Measurements from ENCODE around the gene SOX13.

SOX13 gene

DNA sequence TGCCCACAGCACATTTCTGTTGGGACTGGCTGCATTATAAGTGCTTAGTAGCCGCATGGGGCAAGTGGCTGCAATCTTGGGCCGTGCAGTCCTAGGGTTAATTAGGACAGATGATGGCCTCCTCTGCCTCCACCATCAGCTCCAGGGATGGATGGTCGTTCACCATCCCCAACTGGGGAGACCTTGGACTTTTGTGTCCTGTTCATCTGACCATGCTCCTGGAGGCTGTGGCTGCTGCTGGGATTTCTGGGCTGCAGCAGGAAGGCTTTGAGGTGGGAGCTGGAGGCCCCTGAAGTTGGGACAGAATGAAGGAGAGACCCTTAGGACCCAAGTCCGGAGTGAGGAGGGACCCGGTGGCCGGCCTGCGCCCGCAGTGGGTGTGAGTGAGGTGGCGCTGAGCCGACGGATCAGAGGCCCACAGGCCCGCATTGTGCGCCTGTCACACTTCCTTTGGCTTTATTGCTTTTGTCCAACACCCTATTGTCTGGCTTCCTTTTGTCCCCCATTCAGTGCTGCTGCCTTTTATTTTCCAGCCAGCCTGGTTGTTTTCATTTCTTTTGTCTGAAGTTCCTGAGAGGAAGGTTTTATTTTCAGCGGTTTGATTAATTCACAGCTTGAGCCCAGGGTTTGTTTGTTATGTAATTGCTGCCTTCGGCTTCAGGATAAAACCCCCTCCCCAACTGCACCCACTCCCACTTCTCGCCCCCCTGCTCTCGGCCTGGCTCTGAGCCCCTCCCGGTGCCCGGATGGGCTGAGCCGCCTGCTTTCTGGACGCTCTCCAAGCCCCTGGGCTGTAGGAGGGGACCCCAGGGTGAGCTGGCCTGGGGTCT lies 35.6 kb downstream of the SOX13 start:
- no peak for DNase-seq (ENCODE audit: low read depth)

DNA sequence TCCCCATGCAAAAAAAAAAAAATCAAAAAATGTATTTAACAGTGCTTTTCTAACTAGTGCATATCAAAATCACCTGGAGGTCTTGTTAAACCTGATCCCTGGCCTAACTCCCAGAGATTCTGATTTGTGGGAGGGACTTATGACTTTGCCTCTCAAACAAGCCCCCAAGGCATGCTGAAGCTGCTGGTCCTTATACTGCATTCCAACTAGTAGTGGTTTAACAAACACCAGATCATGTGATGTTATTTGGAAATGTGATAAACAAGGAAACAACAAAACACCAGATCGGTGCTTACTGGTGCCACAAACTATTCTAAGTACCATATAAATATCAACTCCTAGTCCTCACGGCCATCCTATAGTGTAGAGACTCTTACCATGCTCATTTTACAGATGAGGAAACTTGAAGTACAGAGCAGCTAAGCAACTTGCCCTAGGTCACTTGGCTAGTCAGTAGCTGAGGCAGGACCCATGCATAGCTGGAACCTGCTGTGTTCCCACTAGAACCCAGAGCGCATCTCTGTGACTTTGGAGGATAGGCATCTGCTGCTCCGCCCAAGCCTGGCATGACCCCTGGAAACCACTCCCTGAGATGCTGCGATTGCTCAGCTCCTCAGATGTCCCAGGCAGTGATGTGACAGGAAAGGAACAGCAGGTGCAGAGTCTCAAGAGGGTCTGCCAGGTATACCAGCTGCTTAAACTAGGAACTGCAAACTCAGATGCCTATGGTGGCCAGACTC lies 38.1 kb downstream of the SOX13 start:
- DNase-seq (ENCODE audit: low read depth), result no peak

DNA sequence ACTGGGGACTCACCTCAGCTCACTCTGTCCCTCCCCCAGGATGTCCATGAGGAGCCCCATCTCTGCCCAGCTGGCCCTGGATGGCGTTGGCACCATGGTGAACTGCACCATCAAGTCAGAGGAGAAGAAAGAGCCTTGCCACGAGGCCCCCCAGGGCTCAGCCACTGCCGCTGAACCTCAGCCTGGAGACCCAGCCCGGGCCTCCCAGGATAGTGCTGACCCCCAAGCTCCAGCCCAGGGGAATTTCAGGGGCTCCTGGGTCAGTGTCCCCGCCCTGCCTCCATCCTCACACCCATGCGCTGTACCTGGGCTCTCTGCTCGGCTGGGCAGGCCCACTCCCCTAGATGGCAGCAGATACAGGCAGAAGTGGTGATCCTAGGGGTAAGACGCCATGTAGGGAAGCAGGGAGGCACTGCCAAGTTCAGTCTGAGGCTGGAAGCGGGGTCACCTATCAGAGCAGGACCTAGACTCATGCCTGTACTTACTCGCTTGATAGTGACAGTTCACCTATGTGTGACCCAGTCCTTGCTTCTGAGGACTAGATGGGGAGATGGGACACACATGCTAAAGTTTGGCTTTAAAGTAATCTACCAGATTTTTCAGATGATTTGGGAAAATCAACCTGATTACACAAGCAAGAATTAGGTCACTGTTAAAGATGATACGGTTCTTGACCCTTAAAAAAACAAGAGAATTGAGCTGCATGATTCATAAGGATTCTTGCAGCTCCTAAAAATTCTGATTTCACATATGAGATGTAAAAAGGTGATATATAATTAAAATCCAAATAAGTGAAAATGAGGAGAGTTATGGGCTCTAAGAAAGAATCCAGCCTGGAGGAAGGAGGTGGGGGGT lies 40.2 kb downstream of the SOX13 start:
- no peak for DNase-seq (ENCODE audit: low read depth)

DNA sequence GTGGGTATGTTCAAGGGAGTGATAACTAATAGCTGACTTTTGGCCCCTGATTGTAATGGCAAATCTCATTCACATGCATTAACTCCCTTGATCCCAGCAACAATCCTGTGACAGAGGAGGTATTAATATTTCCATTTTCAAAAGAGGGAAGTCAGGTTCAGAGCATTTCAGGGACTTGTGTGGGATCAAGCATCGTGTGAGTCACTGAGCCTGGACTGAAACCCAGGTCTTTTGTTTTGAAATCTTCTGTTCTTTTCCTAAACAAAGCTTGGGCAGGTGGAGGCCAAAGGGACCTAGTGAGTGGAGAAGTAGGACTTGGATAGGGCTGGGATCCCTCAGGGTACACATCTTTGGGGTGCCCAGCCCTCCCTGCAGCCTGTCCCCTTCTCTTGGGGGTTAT lies 41.0 kb downstream of the SOX13 start:
- DNase-seq (ENCODE audit: low read depth), result no peak

DNA sequence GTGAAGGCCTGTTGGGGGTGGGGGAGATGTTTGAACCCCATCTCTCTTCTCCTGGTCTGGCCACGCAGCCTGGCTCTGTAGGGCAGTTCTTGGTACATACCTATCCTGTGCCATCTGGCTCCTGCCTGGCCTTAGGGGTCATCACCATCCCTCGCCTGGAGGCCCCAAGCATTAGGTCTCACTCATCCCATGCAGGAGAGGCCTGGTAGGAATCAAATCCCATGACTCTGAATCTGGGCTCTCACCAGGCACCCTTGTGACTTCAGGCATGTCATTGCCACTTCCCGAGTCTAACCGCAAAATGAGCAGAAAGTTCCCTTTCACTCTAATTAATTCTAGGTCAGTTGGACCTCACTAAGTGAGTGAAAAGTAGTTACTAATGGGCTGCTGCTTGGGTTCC lies 41.7 kb downstream of the SOX13 start:
- no peak for DNase-seq (ENCODE audit: low read depth)

DNA sequence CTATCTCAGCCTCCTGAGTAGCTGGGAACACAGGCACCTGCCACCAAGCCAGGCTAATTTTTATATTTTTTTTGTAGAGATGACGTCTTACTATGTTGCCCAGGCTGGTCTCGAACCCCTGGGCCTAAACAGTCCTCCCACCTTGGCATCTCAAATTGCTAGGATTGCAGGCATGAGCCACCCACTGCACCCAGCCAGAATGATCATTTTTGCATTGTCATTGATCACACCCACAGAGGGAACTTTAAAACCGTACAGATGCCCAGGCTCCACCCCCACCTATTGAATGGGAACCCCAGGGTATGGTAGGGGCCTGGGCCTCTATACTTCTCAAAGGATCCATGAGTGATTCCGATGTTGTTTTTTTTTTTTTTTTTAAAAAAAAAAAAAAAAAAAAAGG lies 42.2 kb downstream of the SOX13 start:
- DNase-seq (ENCODE audit: low read depth), result no peak

DNA sequence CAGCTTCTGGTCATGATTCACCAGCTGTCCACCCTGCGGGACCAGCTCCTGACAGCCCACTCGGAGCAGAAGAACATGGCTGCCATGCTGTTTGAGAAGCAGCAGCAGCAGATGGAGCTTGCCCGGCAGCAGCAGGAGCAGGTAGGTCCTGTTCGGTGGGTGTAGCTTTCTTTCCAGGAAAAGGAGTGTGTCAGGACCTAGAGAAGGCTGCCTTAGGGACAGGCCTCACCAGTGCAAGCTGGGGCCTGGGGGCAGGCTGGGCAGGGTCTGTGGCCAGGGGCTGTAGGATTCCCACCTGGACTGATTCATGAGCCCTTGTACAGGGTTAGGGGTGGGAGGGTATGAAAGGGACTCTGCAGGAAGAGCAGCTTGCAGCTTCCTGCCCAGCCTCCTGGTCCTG lies 43.6 kb downstream of the SOX13 start:
- DNase-seq (ENCODE audit: low read depth), result no peak

DNA sequence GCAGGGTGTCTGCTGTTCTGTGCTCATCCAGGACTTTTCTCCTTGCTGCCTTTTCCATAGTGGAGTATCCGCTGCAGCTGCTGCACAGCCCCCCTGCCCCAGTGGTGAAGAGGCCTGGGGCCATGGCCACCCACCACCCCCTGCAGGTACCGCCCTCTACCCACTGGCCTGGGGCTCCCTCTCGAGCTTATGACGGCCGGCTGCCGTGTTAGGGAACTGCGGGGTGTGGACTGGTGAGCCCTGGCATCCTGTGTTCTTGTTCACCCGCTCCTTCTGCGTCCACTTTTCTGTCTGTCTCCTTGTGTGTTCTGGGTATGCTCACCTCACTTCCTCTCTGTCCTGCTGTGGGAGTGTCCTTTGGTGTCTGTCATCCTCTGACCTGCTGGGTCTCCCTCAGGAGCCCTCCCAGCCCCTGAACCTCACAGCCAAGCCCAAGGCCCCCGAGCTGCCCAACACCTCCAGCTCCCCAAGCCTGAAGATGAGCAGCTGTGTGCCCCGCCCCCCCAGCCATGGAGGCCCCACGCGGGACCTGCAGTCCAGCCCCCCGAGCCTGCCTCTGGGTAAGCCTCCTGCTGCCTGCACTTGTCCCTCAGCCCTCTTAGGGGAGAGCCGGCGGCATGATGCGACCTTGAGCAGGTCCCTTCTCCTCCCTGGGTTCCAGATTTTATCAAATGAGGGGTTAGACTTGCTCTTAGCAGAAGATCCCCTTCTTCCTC lies 49.1 kb downstream of the SOX13 start:
- DNase-seq (ENCODE audit: low read depth), result no peak

DNA sequence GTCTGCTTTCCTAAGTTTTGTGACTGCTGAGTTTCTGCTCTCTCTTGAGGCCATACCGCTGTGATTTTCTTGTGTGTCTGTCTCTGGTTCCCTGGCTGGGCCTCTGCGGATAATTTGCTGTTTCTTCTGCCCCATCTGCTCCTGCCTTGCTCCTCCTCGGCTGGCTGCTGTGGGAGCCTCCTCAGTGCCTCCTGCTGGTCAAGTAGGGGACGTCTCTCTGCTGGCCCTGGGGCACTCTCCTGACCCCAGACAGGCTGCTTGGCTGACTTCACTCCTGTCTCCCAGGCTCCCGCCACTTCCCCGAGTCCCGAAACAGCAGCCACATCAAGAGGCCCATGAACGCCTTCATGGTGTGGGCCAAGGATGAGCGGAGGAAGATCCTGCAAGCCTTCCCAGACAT lies 50.5 kb downstream of the SOX13 start:
- DNase-seq (ENCODE audit: low read depth), result peak; percentile 31

DNA sequence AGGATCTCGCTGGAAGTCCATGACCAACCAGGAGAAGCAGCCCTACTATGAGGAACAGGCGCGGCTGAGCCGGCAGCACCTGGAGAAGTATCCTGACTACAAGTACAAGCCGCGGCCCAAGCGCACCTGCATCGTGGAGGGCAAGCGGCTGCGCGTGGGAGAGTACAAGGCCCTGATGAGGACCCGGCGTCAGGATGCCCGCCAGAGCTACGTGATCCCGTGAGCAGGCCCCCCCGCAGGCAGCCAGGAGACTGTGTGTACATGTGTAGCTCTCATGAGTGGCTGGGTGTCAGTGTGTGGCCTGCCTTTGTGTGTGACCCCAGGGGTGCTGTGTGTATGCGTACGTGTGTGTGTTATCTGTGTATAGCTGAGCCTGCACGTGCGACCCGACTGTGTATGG lies 51.7 kb downstream of the SOX13 start:
- no peak for DNase-seq (ENCODE audit: low read depth)

DNA sequence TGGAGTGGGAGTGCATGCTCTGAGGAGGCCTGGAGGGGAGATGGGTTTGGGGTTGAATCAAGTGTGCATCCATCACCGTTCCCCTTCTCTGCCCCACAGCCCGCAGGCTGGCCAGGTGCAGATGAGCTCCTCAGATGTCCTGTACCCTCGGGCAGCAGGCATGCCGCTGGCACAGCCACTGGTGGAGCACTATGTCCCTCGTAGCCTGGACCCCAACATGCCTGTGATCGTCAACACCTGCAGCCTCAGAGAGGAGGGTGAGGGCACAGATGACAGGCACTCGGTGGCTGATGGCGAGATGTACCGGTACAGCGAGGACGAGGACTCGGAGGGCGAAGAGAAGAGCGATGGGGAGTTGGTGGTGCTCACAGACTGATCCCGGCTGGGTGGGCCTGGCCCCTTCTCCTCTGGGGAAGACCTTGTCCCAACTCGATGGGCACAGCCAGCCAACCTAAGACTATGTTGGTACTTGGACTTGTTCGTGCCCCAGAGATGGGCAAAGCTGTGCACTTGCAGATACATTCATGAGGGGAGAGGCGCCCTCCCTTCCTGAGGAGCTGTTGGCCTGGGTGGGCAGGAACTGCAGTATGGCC lies 52.9 kb downstream of the SOX13 start:
- DNase-seq (ENCODE audit: low read depth), result no peak

DNA sequence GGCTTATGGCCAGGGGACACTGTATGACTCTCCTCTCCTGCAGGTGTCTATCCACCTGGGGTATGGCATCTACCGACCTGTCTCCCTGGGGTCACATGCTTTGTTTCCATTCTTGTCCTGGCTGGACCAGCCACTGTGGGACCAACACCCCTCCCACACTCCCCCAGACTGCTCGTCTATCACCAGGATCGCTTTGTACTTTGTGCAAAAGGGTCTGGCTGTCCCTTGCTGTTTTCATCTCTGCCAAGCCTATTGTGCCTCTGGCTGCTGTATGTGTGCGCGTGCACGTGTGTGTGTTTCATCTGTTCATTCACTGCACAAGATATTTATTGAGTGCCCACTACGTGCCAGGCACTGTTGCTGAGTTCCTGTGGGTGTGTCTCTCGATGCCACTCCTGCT lies 53.5 kb downstream of the SOX13 start:
- DNase-seq (ENCODE audit: low read depth), result no peak

DNA sequence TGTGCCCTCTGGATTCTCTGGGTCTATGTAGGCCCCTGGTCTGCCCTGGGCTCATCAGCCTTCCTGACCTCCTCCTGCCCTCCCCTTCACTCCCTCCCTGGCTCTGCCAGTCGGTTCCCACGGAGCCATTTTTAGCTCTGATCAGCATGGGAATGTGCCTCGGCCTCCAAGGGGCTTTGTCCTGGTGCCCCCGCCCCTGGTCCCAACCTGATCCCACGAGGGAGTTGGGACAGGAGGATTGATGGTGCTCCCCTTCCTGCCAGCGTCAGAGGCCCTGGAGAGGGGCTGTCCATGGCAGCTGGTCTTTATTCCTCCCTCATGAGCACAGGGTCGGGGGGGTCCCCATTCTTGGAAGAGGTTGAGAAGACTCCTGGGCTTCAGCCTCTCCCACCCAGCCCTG lies 54.0 kb downstream of the SOX13 start:
- no peak for DNase-seq (ENCODE audit: low read depth)

DNA sequence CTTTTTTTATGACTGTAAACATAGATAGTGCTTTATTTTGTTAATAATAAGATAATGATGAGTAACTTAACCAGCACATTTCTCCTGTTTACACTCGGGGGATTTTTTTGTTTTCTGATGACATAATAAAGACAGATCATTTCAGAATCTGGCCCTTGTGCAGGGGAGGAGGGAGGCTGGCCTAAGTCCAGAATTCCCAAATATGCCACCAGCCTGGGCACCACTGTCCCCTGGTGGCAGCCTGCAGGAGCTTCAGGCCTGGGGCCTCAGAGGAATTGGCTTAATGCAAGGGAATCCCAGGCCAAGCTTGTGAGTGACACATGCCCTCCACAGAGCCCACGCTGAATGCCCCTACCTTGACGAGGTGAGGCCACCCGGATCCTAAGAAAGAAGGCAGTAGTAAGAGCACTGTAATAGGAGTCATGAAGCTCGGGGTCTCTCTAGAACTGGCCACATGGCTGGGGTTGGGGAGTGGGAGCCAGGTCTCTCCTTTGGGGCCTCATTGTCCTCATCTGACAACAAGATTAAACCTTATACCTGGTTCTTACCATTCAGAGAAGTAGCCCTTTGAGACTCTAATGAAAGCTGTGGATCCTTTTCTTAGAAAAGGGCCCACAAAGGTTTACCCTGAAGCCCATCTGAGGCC lies 54.8 kb downstream of the SOX13 start:
- peak; percentile 49 for DNase-seq (ENCODE audit: low read depth)

DNA sequence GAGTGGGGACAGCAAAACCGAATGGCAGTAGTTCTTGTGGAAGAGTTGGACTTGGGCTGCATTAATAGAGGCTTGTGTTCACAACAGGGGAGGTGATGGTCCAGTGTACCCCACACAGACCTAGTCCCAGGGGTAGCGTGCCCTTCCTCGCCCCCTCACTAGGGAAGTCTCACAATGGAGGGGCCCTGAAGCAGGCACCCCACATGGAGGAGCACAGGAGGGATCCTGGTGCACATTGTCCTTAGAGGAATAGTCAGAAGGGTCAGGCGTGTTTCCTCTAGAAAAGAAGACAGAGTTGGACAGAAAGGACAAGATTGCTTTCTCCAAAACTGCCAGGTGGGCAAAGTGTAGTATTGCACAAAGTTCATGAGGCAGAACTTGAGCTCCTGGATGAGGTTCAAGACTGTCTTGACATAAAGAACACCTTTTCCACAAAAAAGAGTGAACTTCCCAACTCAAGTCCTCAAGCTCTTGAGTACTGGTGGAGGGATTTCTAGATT lies 55.6 kb downstream of the SOX13 start:
- no peak for DNase-seq (ENCODE audit: low read depth)

DNA sequence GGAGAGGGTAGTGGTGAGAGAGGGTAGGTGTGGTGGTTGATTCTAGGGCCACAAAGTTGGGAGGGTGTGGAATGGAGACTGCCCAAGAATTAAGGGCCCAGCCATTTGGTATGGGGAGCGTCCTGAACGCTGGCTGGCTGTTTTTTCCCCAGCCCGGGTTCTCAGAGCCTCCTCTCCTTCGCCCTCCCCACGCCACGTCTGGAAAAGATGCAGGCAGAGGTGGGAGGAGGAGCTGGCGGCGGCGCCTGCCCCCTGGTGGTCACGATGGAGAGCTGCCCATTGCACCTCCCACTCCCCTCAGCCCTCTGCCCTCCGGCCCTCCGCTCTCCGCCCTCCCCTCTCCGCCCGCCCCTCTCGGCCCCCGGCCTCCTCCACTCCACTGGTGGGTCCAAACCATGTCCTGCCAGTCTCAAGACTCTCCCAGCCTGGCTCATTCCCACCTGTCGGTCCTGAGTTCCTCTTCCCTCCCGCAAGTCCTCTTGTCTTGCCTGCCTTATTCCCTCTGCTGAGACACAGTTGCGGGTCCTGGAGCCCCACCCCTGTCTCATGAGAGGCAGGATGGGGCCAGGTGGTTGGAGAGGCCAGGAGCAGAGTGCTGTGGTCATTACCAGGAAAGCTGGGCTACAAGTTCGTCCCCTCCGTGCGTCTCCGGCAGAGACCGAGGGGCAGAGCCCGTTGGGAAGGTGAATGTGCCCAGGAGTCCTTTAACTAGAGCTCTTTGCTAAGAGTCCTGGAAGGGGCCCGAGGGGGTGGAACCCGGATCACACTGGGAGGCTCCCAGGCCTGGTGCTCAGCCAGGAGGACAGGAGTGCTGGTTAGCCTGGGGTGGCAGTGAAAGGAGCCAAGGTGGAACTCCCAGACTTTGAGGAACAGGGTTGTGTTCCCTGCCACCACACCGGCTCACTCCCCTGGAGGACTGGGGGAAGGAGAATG lies 56.3 kb downstream of the SOX13 start:
- DNase-seq (ENCODE audit: low read depth), result peak; percentile 49

DNA sequence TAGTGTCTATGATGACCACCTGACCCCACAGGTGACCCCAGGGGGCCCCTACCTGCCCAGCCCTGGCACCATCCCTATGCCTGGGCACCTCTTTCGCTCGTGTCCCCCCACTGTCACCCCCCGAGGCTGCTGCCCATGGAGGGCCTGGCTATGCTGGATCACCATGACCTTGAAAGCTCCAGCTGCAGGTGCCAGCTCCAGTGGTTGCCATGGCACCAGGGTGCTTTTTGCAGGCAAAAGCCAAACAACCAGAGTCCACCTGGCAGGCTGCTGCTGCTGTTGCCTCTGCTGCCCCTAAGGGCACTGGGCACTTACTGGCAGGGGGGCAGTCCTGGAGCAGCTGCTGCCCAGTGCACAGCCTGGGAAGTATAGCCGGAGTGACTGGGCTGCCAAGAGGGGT lies 57.3 kb downstream of the SOX13 start:
- DNase-seq (ENCODE audit: low read depth), result no peak

DNA sequence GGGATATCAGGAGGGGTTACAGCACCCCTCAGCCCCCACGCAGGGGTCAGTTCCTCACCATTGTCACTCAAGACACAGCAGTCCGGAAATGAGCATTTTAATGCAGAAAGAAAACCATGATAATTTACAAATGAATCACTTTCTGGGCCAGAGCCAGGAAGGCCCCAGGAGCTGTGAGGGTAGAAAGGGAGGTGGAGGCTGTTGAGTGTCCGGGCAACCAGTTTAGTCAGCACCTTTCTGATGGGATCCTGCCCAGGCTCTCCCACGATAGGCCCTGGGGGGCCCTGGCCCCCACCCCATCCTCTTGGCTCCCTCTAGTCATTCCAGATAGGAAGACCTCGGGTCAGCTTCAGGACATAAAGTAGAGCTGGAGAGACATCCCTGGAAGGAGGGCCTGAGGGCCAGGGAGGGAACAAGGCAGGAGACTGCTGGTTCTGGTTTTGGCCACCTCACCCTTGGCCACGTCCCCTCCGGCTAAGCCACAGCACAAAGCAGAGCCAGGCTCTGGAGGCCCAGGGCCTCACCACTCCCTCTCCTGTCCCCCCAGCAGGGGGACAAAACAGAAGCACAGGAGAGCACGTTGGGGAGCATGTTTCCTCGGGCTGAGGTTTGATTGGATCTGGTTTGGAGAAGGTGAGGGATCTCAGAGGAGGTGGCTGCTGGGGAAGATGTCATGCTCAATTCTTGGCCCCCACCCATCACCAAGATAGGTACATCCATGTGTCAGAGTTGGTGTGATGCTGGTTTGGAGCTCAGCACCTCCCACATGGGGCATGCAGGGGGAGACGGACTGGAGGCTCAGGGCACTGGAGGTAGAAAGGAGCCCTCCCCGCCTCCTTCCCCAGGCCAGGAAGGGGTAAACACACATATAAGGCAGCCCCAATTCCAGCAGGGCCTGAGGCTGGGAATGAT lies 58.3 kb downstream of the SOX13 start:
- no peak for DNase-seq (ENCODE audit: low read depth)

DNA sequence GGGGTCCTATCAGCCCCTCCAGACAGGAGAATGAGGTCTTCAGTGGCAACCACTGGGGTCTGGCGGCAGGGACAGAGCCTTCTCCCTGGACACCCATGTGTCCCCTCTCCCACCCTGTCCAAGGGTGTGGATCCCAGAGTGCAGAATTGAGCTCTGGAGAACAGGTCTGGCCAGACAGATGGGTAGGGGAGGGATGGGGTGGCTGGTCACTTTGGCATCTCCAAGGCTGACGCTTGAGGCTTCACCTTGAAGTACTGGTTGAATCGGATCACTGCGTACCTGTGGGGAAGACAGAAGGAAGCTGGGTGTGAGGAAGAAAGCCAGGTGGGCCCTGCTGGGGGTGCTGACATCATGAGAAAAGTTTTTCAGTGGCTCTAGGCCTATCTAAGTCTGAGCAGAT lies 59.1 kb downstream of the SOX13 start:
- no peak for DNase-seq (ENCODE audit: low read depth)

All from CMK (cell line).